Activated naive CD4-positive, alpha-beta T cell treated with anti-CD3 and anti-CD28 coated beads, Interleukin-2, amount 50 U/mL, for 16 hours (primary cell): ENCODE measurements around the gene SMTNL2.
"Not testable (repeated sequence)": the region's sequence is repeated elsewhere in the genome, so short reads cannot be mapped to it uniquely, and the experiment has no call there.

ENCODE experiments used
- DNase-seq: peaks from one replicate; pipeline ENCODE4 v3.0.0-alpha.2; 2020

The SMTNL2 gene

GRCh38 chr17:4639301-4640059 lies 55.2 kb downstream of the SMTNL2 start:
- DNase-seq = peak; percentile 27

GRCh38 chr17:4640569-4641188 lies 56.4 kb downstream of the SMTNL2 start:
- DNase-seq = not testable (repeated sequence)

- no peak for DNase-seq
Measured at GRCh38 chr17:4641297-4642195, 57.2 kb downstream of the SMTNL2 start, which contains the start of gene ALOX15. TSS of gene ALOX15 (minus strand) at chr17:4641678. CDS start at chr17:4641651, 27 bp downstream.

- no peak for DNase-seq
Measured at GRCh38 chr17:4642286-4642685, 58.0 kb downstream of the SMTNL2 start.

- no peak for DNase-seq
Measured at GRCh38 chr17:4643676-4644075, 59.3 kb downstream of the SMTNL2 start.

GRCh38 chr17:4645642-4646041 lies 61.3 kb downstream of the SMTNL2 start:
- no peak for DNase-seq

GRCh38 chr17:4648741-4649140 lies 64.4 kb downstream of the SMTNL2 start:
- DNase-seq = no peak

- DNase-seq = no peak
Measured at GRCh38 chr17:4652997-4653396, 68.7 kb downstream of the SMTNL2 start.

- not testable (repeated sequence) for DNase-seq
Measured at GRCh38 chr17:4655933-4656332, 71.6 kb downstream of the SMTNL2 start.

GRCh38 chr17:4657678-4658077 lies 73.3 kb downstream of the SMTNL2 start:
- DNase-seq = no peak
